Epithelial cell of esophagus (primary cell): ENCODE data around the gene CHRNB1.

ENCODE experiments used
- DNase-seq: peaks from one replicate; pipeline ENCODE4 v3.0.0; 2010; ENCODE audit warnings: low read depth
- H3K4me3 ChIP-seq: 2 replicates; pipeline ENCODE4 v1.5.1; 2011; ENCODE audit warnings: mild to moderate bottlenecking, low read length, control low read depth
- TF ChIP-seq, protein P1 (sequence below): IDR thresholded peaks from 2 replicates; pipeline ENCODE4 v1.5.1; 2011; ENCODE audit warnings: low read depth, mild to moderate bottlenecking, low read length, control low read depth, inconsistent platforms; ENCODE audit not compliant: insufficient read depth; ENCODE audit errors: missing control alignments

CHRNB1 gene

GRCh38 chr17:7463372-7463846, 18.5 kb downstream of the CHRNB1 start:
- TF ChIP-seq, protein P1, sequence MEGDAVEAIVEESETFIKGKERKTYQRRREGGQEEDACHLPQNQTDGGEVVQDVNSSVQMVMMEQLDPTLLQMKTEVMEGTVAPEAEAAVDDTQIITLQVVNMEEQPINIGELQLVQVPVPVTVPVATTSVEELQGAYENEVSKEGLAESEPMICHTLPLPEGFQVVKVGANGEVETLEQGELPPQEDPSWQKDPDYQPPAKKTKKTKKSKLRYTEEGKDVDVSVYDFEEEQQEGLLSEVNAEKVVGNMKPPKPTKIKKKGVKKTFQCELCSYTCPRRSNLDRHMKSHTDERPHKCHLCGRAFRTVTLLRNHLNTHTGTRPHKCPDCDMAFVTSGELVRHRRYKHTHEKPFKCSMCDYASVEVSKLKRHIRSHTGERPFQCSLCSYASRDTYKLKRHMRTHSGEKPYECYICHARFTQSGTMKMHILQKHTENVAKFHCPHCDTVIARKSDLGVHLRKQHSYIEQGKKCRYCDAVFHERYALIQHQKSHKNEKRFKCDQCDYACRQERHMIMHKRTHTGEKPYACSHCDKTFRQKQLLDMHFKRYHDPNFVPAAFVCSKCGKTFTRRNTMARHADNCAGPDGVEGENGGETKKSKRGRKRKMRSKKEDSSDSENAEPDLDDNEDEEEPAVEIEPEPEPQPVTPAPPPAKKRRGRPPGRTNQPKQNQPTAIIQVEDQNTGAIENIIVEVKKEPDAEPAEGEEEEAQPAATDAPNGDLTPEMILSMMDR, result no peak
- DNase-seq, result no peak
- H3K4me3 ChIP-seq, result no peak overlapping the region

DNA sequence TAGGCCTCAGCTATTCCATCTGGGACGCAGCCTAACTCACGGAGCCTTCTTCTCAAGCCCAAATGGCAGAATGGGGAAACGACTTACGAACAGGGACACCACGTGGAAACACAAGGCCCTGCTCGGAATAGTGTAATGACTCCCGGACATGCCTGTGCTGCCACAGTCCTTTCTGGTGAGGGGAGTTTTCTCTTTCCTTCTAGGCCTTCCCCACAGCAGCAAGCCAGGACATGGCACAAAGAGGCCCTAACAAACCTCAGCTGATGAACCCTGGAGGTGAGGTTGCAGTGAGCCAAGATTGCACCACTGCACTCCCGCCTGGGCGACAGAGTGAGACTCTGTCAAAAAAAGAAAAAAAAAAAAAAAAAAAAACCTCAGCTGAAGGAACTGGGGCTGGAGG, 19.2 kb downstream of the CHRNB1 start:
- TF ChIP-seq, protein P1, result no peak
- DNase-seq, result peak; percentile 75
- H3K4me3 ChIP-seq, result no peak overlapping the region

DNA sequence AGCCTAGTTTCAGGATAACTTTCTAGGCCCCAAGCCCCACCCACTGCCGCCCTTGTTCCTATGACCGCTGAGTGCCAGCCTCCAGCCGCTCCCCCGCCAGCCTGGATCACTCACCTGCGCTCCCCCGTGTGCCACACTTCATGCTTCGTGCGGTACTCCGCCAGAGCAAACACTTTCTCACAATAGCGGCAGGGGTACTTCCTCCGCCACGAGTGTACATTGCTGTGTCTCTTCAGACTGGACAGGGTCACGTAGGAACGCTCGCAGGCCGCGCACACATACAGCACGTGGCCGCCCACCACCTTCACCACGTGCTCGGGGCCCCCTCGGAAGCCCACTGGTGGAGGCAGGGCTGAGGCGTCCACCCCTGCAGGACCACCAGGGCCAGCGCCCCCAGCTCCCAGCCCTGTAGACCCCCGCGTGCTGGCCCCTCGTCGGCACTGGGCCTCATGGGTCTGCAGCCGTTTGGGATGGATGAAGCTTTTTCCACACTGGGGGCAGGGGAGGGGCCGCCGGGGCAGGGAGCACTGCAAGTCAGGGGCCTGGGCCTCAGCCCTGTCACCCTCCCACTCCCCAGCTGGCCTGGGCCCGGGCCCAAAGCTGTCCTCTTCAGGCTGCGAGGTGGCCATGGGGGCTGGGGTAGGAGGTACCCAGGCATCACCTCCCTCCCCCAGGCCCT, 20.9 kb downstream of the CHRNB1 start:
- H3K4me3 ChIP-seq, result no peak overlapping the region

GRCh38 chr17:7466318-7466638, 21.4 kb downstream of the CHRNB1 start:
- no peak overlapping the region for H3K4me3 ChIP-seq
- TF ChIP-seq, protein P1, result no peak
- DNase-seq, result no peak

More for the DNA sequence above, 20.9 kb downstream of the CHRNB1 start:
- DNase-seq, result no peak
- TF ChIP-seq, protein P1, result no peak

- H3K4me3 ChIP-seq, result no peak overlapping the region
- no peak for DNase-seq
- TF ChIP-seq, protein P1, result no peak
Observed at GRCh38 chr17:7466639-7467341, 21.9 kb downstream of the CHRNB1 start.

- TF ChIP-seq, protein P1, result no peak
- DNase-seq, result no peak
- no peak overlapping the region for H3K4me3 ChIP-seq
Observed at GRCh38 chr17:7467498-7467897, 22.6 kb downstream of the CHRNB1 start.

- H3K4me3 ChIP-seq, result no peak overlapping the region
- TF ChIP-seq, protein P1, result no peak
- DNase-seq, result no peak
Observed at GRCh38 chr17:7468290-7468689, 23.4 kb downstream of the CHRNB1 start.
